Lower leg skin (tissue), 4 donors: ENCODE data around the gene UBL4B. TPM values are rescaled to one million over a fixed set of nuclear protein-coding genes. Genes with fewer than 3 reads are reported as not detected.

Experiments used
- DNase-seq, 2 donors: peaks; one replicate each; pipeline ENCODE4 v3.0.0-alpha.2; 2019; ENCODE audit warnings: low spot score in 2 of 2
- H3K4me3 ChIP-seq: fragments of 200-600 bp; sonication (generic); 2 replicates; pipeline ENCODE4 v1.5.1; 2017; ENCODE audit warnings: mild to moderate bottlenecking, low read depth; ENCODE audit not compliant: poor library complexity, severe bottlenecking
- POLR2A ChIP-seq, 2 donors: fragments of 450-650 bp; IDR thresholded peaks; one replicate each; pipeline ENCODE4 v1.6.1; 2016 to 2017; ENCODE audit warnings: antibody characterized with exemption in 2 of 2, mild to moderate bottlenecking in 1 of 2, moderate library complexity in 1 of 2
- WGBS, 2 donors: methylation state at CpG; one replicate each; pipeline ENCODE4 v1.1.5; 2018; 5-methylcytosine and 5-hydroxymethylcytosine counted together
- intact Hi-C: fragments of 100-400 bp; cut with DNase I; formaldehyde crosslinking; loops from one replicate; pipeline ENCODE4 v1.15.0; 2023; ENCODE audit warnings: low total_unique reads
- total RNA-seq, 4 donors: library from RNA; depleted of rRNA; stranded (reverse); fragments of >200 nt; gene quantifications; one replicate each; pipeline ENCODE4 v1.1.0, GENCODE V29; 2016
- TF ChIP-seq, protein P1 (sequence below), 3 donors: fragments of 450-650 bp; IDR thresholded peaks; one replicate each; pipeline ENCODE4 v1.5.1; 2016; ENCODE audit warnings: antibody characterized with exemption in 3 of 3, mild to moderate bottlenecking in 3 of 3, moderate library complexity in 2 of 3

Gene UBL4B
- total RNA-seq, 4 donors from 2014 or later: 3.0 TPM; not detected in 3

DNA sequence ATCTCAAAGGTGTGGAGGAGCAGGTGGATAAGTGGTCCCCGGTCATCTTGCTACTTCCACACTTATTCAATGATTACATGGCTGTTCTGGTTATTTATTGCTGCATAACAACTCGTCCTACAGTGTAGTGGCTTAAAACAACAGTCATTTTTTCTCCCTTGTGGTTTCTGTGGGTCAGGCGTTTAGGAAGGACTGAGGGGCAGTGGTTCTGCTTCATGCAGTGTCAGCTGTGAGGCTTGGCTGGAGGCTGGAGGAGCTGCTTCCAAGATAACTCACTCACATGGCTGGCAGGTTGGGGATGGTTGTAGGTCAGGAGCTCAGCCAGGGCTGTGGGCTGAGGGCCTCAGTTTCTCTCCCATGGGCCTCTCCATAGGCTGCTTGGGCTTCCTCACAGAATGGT is 32.1 kb downstream of the UBL4B start:
- no peak for DNase-seq
- TF ChIP-seq, protein P1, sequence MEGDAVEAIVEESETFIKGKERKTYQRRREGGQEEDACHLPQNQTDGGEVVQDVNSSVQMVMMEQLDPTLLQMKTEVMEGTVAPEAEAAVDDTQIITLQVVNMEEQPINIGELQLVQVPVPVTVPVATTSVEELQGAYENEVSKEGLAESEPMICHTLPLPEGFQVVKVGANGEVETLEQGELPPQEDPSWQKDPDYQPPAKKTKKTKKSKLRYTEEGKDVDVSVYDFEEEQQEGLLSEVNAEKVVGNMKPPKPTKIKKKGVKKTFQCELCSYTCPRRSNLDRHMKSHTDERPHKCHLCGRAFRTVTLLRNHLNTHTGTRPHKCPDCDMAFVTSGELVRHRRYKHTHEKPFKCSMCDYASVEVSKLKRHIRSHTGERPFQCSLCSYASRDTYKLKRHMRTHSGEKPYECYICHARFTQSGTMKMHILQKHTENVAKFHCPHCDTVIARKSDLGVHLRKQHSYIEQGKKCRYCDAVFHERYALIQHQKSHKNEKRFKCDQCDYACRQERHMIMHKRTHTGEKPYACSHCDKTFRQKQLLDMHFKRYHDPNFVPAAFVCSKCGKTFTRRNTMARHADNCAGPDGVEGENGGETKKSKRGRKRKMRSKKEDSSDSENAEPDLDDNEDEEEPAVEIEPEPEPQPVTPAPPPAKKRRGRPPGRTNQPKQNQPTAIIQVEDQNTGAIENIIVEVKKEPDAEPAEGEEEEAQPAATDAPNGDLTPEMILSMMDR (IDR thresholded peaks at IDR 0.05): no peak
- TF ChIP-seq POLR2A (IDR thresholded peaks at IDR 0.05): no peak
- H3K4me3 ChIP-seq: no peak overlapping the region
- WGBS, 2 donors: 54 to 62% methylated on average over 3 of the region's 3 CpGs
- intact Hi-C loops: no loop called here

DNA sequence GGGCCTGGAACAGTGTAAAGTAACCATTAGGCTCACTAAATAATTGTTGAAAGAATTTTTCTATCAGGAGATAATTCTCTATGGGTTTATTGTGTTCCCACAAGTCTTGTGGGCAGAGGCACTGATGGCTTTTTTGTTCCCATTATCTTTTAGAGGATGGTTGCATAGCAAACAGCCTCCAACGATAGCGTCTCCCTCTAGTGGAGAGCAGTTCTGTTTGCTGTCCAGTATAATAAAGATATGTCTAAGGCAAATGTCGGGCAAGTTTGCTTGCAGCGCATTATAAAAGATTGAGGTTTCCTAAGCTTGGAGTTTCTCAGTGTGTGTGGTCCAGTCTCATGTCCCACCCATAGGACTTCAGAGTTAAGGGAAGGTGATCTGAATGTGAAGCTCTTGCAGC is 36.7 kb downstream of the UBL4B start:
- intact Hi-C loops: no loop called here

DNA sequence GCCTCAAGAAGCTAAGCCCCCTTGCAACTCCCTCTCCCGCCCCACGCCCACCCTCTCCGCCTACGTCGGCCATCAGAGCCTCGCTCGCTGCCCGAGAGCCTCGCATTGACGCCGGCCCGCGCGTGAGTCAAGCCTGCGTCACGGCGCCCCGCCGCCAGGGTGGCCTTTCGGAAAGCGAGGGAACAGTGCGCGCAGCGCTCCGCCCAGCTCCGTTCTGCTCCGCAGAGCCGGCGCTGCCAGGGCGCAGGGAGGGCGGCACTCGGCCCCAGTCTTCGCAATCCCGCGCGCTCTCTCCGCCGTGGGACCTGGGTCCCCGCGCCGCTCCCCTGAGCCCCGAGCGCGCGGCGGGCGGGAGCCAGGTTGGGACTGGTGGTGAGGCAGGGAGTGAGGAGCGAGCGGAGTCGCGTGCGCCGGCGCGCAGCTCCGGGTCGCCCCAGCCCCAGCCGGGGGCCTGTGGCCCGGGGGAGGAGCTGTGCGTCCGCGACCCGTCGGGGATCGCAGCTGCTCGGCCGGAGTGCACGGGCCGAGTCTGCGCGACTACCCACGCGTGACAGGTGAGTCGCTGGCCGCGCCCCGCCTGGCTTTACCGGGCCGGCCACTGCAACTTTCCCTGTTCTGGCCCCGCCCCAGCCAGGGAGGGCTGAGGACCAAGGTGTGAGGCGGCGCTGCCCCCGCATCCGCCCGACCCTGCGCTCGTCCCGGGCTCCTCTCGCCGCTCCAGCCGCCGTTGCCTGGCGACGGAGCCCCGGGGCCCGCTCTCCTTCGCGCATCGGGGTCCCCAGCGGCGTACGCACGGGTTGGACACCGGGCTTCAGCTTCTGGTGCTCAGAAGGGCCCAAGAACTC is 38.3 kb downstream of the UBL4B start, which contains the start of gene SLC6A17:
Gene SLC6A17 (plus strand): TSS at position 165 of the 845 bp plus-strand sequence. CDS start 16,436 bp downstream, outside the sequence.
- intact Hi-C loops: no loop called here
- WGBS, 2 donors: 0 to 1% methylated on average over 18 to 80 of the region's 104 CpGs
- DNase-seq: no peak
- H3K4me3 ChIP-seq: no peak within 1 kb of the TSS
- TF ChIP-seq, protein P1 (IDR thresholded peaks at IDR 0.05): no peak
- TF ChIP-seq POLR2A (IDR thresholded peaks at IDR 0.05): no peak

More for the DNA sequence above, 36.7 kb downstream of the UBL4B start:
- TF ChIP-seq, protein P1 (IDR thresholded peaks at IDR 0.05): no peak
- TF ChIP-seq POLR2A (IDR thresholded peaks at IDR 0.05): no peak
- no peak overlapping the region for H3K4me3 ChIP-seq
- 40 to 45% methylated on average over 4 of the region's 4 CpGs for WGBS, 2 donors
- no peak for DNase-seq

DNA sequence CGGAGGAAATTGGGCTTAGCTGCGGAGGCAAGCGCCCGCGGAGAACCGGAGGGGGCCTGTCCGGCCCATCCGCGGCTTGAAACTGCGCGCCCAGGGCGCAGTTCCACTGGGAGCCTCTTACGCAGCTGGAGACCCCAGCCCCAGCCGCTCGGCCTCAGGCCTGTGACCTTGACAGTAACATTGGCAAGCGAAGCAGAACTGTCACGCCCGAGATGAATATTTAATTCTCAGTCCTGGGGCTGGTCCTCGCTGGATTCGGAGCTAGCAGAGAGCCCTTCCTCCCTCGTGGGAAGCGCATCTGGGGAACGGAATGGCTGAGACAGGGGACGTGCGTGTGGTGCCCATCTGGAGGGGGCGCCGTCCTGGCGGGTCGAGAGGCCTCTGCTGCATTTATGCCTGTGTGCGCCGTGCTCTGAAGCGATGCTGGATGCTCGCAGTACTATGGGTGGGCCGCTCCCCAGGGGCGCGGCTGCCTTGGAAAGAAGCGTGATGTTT is 39.0 kb downstream of the UBL4B start:
- TF ChIP-seq, protein P1 (IDR thresholded peaks at IDR 0.05): no peak
- no peak for TF ChIP-seq POLR2A (IDR thresholded peaks at IDR 0.05)
- intact Hi-C loops: no loop called here
- H3K4me3 ChIP-seq: no peak overlapping the region
- DNase-seq: no peak
- 10 to 11% methylated on average over 29 to 30 of the region's 37 CpGs for WGBS, 2 donors

DNA sequence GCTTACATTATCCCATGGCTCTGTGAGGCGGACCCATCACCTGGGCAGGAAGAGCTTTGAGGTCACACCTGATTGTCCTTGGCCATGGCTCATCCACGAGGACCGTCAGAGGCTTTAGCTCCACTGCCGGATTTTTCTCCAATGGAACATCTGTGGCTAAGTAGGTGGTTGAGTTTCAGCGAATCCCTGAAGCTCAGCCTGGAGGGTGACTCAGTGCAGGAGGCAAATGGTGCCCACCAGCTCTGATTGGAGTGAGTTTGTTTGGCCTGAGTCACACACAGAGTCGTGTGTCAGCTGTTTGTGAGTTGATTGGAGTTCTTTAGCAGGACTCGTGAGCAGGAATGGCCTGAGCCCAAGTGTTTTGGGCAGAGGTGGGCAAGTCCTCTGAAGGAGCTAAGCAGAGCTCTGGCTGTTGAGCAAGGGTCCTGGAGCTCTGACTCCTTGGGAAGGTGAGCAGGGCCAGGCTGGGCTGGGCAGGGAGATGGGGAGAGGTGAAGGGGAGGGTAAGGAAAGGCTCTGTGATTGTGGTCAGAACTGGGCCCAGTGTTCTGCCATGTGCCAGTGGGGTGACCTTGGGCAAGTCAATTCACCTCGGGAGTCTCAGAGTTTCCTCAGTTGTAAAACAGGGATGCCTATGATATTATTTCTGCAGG is 40.0 kb downstream of the UBL4B start:
- no peak overlapping the region for H3K4me3 ChIP-seq
- no peak for TF ChIP-seq POLR2A (IDR thresholded peaks at IDR 0.05)
- TF ChIP-seq, protein P1 (IDR thresholded peaks at IDR 0.05): no peak
- no peak for DNase-seq
- WGBS, 2 donors: 74 to 79% methylated on average over 8 of the region's 8 CpGs
- intact Hi-C loops: no loop called here
